Mucosa of stomach (tissue), 1 donor: ENCODE data around the gene SPDYE4.

Experiments
- H3K27me3 ChIP-seq: one replicate; pipeline ENCODE4 v1.7.0; 2013; ENCODE audit warnings: mild to moderate bottlenecking, low read length; ENCODE audit not compliant: control insufficient read depth, insufficient read depth
- H3K36me3 ChIP-seq: one replicate; pipeline ENCODE4 v1.7.0; 2013; ENCODE audit warnings: low read length; ENCODE audit not compliant: control insufficient read depth, insufficient read depth
- H3K4me1 ChIP-seq: one replicate; pipeline ENCODE4 v1.7.0; 2013; ENCODE audit warnings: mild to moderate bottlenecking, low read length; ENCODE audit not compliant: control insufficient read depth, insufficient read depth
- H3K4me3 ChIP-seq: one replicate; pipeline ENCODE4 v1.7.0; 2013; ENCODE audit warnings: low read length
- H3K9ac ChIP-seq: one replicate; pipeline ENCODE4 v1.7.0; 2013; ENCODE audit warnings: mild to moderate bottlenecking, low read length, moderate library complexity
- H3K9me3 ChIP-seq: one replicate; pipeline ENCODE4 v1.7.0; 2013; ENCODE audit warnings: mild to moderate bottlenecking, low read length, moderate library complexity; ENCODE audit not compliant: control insufficient read depth
- donor health status: Pancreatic carcinoma.

The SPDYE4 gene

GRCh38 chr17:8732406-8733085, 25.8 kb downstream of the SPDYE4 start:
- no peaks in the 10 kb centered on the region for H3K4me1 ChIP-seq
- no peak overlapping the region for H3K4me3 ChIP-seq
- H3K36me3 ChIP-seq = no peaks in the 10 kb centered on the region
- H3K9ac ChIP-seq = no peak overlapping the region
- no peaks in the 10 kb centered on the region for H3K9me3 ChIP-seq
- H3K27me3 ChIP-seq = no peaks in the 10 kb centered on the region

- H3K27me3 ChIP-seq = no peaks in the 10 kb centered on the region
- H3K36me3 ChIP-seq = no peaks in the 10 kb centered on the region
- H3K9me3 ChIP-seq = no peaks in the 10 kb centered on the region
- H3K4me3 ChIP-seq = no peak overlapping the region
- no peaks in the 10 kb centered on the region for H3K4me1 ChIP-seq
- H3K9ac ChIP-seq = no peak overlapping the region
These were observed 28.5 kb downstream of the SPDYE4 start for GRCh38 chr17:8729860-8730259.

- no peak overlapping the region for H3K9ac ChIP-seq
- H3K9me3 ChIP-seq = no peaks in the 10 kb centered on the region
- no peaks in the 10 kb centered on the region for H3K27me3 ChIP-seq
- no peaks in the 10 kb centered on the region for H3K4me1 ChIP-seq
- no peaks in the 10 kb centered on the region for H3K36me3 ChIP-seq
- H3K4me3 ChIP-seq = no peak overlapping the region
These were observed 28.9 kb downstream of the SPDYE4 start for GRCh38 chr17:8729421-8729820.

GRCh38 chr17:8728971-8729370, 29.4 kb downstream of the SPDYE4 start:
- H3K27me3 ChIP-seq = no peaks in the 10 kb centered on the region
- H3K9ac ChIP-seq = no peak overlapping the region
- H3K9me3 ChIP-seq = no peaks in the 10 kb centered on the region
- no peak overlapping the region for H3K4me3 ChIP-seq
- no peaks in the 10 kb centered on the region for H3K4me1 ChIP-seq
- H3K36me3 ChIP-seq = no peaks in the 10 kb centered on the region

DNA sequence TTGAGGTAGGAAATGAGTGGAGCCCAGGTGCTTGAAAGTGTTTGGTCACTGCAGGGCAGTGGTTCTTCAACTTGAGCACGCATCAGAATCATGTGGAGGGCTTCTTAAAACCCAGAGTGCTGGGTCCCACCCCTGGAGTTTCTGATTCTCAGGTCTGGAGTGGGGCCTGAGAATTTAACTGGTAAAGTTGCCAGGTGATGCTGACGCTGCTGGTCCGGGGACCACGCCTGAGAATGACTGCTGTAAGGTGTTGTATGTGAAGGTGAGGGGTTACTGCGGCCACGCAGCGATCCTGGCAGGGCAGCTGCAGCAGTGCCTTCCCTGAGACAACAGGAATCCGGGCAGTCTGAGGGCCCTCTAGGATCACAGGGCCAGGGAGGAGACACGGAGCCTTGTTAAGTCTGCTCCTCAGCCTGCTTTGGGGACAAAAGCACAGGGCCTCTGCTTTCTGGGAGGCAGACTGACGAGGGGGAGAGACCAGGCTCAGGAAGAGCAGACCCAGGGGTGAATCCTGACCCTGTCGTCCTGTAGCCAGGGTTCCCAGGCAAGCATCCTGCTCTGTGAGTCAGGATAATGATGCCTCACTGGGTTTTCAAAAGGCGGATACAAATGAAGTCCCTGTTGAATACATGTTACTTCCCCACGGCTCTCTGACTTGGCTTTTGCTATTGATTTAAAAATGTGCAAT, 30.0 kb downstream of the SPDYE4 start:
- Histone ChIP-seq H3K27me3 (no peaks in the 10 kb centered on the region), H3K4me1 (no peaks in the 10 kb centered on the region), H3K4me3 (no peak overlapping the region), H3K9ac (no peak overlapping the region), H3K9me3 (no peaks in the 10 kb centered on the region), H3K36me3 (no peaks in the 10 kb centered on the region)

DNA sequence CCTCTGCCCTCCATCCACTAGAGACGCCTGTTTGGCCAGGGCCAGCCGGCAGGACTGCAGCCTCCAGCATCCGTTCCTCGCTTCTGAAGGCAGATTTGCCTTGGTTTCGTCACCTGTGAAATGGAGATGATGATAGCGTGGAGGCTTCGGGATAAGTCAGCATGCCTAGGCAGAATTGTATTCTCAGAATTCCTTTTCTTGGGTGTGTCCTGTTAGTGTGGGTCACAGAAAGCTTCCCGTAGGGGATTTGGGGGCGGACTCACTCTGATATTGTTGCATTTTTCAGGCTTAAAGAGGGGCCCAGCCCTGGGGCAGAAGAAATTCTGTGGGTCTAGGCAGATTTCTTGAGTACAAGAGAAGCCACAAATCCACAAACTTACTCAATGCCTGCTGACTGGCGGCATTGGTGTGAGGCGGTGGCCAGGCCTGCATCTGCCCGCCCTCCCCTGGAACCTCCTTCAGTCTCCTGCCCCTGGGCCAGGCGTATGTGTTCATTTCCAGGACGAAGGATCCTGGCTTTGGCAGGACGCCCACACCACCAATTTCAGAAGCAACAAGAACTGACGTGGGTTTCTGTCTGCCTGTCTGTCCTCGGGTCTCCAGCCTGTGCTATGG, 31.3 kb downstream of the SPDYE4 start:
- Histone ChIP-seq H3K27me3 (no peaks in the 10 kb centered on the region), H3K9ac (no peak overlapping the region), H3K9me3 (no peaks in the 10 kb centered on the region), H3K4me1 (no peaks in the 10 kb centered on the region), H3K4me3 (no peak overlapping the region), H3K36me3 (no peaks in the 10 kb centered on the region)

GRCh38 chr17:8725881-8726876, 32.2 kb downstream of the SPDYE4 start:
- no peaks in the 10 kb centered on the region for H3K9me3 ChIP-seq
- no peaks in the 10 kb centered on the region for H3K27me3 ChIP-seq
- no peaks in the 10 kb centered on the region for H3K4me1 ChIP-seq
- no peaks in the 10 kb centered on the region for H3K36me3 ChIP-seq
- H3K4me3 ChIP-seq = no peak overlapping the region
- H3K9ac ChIP-seq = no peak overlapping the region

- Histone ChIP-seq H3K27me3 (no peaks in the 10 kb centered on the region), H3K36me3 (no peaks in the 10 kb centered on the region), H3K9ac (no peak overlapping the region), H3K4me1 (no peaks in the 10 kb centered on the region), H3K9me3 (no peaks in the 10 kb centered on the region), H3K4me3 (no peak overlapping the region)
These were observed 33.9 kb downstream of the SPDYE4 start for GRCh38 chr17:8724451-8724850.

DNA sequence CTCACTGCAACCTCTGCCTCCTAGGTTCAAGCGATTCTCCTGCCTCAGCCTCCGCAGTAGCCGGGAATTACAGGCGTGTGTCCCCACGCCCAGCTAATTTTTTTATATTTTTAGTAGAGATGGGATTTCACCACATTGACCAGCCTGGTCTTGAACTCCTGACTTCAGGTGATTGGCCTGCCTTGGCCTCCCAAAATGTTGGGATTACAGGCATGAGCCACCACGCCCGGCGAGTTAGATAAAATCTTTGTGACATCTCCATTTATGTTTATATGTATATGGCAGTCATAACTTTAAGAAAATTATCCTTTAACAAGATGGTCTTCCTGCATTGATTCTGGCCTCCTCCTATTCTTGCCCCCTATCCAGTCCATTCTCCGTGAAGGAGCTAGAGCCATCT, 37.8 kb downstream of the SPDYE4 start:
- Histone ChIP-seq H3K4me1 (no peaks in the 10 kb centered on the region), H3K27me3 (no peaks in the 10 kb centered on the region), H3K9me3 (no peaks in the 10 kb centered on the region), H3K4me3 (no peak overlapping the region), H3K36me3 (no peaks in the 10 kb centered on the region), H3K9ac (no peak overlapping the region)

DNA sequence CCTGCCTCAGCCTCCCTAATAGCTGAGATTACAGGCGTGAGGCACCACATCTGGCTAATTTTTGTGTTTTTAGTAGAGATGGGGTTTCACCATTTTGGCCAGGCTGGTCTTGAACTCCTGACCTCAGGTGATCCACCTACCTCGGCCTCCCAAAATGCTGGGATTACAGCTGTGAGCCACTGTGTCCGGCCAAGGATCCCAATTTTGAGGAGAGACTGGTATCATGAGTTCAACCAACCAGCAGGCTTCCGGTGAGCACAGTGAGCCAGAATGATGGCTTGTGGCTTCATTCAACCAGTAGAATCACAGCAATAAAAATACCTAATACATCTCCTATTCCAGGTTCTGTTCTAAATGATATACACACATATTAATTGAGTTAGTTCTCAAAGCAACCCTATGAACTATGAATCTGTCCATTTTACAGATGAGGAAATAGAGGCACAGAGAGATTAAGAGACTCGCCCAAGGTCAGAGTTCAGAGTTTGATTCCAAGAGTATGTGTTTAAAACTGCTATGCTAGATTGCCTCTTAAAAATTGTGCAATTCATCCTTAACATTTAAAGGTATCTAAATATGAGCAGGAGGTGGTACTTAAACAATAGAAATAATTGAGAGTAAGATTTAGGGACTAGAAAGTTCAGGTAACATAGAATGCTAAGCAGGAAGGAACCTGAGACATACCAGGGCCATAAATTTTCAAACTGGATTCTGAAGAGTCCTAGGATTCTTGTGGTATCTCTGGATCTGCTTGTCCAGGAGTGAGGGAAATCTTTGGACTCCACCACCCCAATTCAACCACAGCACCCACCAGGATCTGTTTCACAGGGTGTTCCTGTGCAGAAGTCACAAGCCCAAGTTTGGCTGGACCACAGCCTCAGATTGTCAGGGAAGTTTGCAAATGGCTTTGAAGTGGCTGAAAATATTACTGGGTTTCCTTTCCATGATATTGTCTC, 38.8 kb downstream of the SPDYE4 start:
- H3K27me3 ChIP-seq = no peaks in the 10 kb centered on the region
- H3K4me1 ChIP-seq = no peaks in the 10 kb centered on the region
- H3K9me3 ChIP-seq = no peaks in the 10 kb centered on the region
- H3K4me3 ChIP-seq = no peak overlapping the region
- H3K36me3 ChIP-seq = no peaks in the 10 kb centered on the region
- H3K9ac ChIP-seq = no peak overlapping the region

DNA sequence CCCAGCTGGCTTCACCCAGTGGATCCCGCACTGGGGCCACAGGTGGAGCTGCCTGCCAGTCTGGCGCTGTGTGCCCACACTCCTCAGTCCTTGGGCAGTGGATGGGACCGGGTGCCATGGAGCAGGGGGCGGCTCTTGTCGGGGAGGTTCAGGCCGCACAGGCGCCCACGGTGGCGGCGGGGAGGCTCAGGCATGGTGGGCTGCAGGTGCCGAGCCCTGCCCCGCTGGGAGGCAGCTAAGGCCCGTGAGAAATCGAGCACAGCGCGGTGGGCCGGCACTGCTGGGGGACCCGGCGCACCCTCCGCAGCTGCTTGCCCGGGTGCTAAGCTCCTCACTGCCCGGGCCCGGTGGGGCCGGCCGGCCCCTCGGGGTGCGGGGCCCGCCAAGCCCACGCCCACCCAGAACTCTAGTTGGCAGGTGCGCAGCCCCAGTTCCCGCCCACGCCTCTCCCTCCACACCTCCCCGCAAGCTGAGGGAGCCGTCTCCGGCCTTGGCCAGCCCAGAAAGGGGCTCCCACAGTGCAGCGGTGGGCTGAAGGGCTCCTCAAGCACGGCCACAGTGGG, 40.3 kb downstream of the SPDYE4 start:
- H3K4me3 ChIP-seq = no peak overlapping the region
- H3K4me1 ChIP-seq = no peaks in the 10 kb centered on the region
- no peaks in the 10 kb centered on the region for H3K36me3 ChIP-seq
- H3K27me3 ChIP-seq = no peaks in the 10 kb centered on the region
- no peaks in the 10 kb centered on the region for H3K9me3 ChIP-seq
- H3K9ac ChIP-seq = no peak overlapping the region
